HepG2 (cell line): ENCODE results near the gene BATF2. TPM values are rescaled to one million over a fixed set of nuclear protein-coding genes. Genes with fewer than 3 reads are reported as not detected.

ENCODE experiments used
- ARNT ChIP-seq: fragments of 450-650 bp; IDR thresholded peaks from 2 replicates; pipeline ENCODE4 v1.6.1; 2017
- DMAP1 ChIP-seq: IDR thresholded peaks from 2 replicates; pipeline ENCODE4 v1.6.1; 2016
- GLMP ChIP-seq: sonication (generic); formaldehyde crosslinking; IDR thresholded peaks from 2 replicates; pipeline ENCODE4 v1.9.0; 2021; ENCODE audit warnings: missing genetic modification reagents, mild to moderate bottlenecking, borderline replicate concordance
- MXD4 ChIP-seq: IDR thresholded peaks from 2 replicates; pipeline ENCODE4 v1.6.1; 2016; ENCODE audit warnings: mild to moderate bottlenecking, missing biosample characterization, missing genetic modification reagents
- PAWR ChIP-seq: sonication (generic); formaldehyde crosslinking; IDR thresholded peaks from 2 replicates; pipeline ENCODE4 v1.4.0; 2020; ENCODE audit warnings: missing genetic modification reagents, mild to moderate bottlenecking, borderline replicate concordance
- PITX1 ChIP-seq: sonication (generic); formaldehyde crosslinking; IDR thresholded peaks from 2 replicates; pipeline ENCODE4 v1.5.1; 2020; ENCODE audit warnings: mild to moderate bottlenecking, missing genetic modification reagents
- SETDB1 ChIP-seq: sonication (generic); formaldehyde crosslinking; IDR thresholded peaks from 2 replicates; pipeline ENCODE4 v1.5.1; 2020; ENCODE audit warnings: missing genetic modification reagents, mild to moderate bottlenecking, borderline replicate concordance
- SNAPC5 ChIP-seq: sonication (generic); formaldehyde crosslinking; IDR thresholded peaks from 2 replicates; pipeline ENCODE4 v1.8.1; 2023; ENCODE audit warnings: mild to moderate bottlenecking, missing genetic modification reagents, borderline replicate concordance
- ZNF280B ChIP-seq: sonication (generic); formaldehyde crosslinking; IDR thresholded peaks from 2 replicates; pipeline ENCODE4 v1.5.0; 2020; ENCODE audit warnings: missing genetic modification reagents, mild to moderate bottlenecking, borderline replicate concordance
- ZNF564 ChIP-seq: sonication (generic); formaldehyde crosslinking; IDR thresholded peaks from 2 replicates; pipeline ENCODE4 v1.8.1; 2023; ENCODE audit warnings: mild to moderate bottlenecking, missing genetic modification reagents
- ZNF703 ChIP-seq: sonication (generic); formaldehyde crosslinking; IDR thresholded peaks from 2 replicates; pipeline ENCODE4 v1.5.1; 2020; ENCODE audit warnings: missing genetic modification reagents, mild to moderate bottlenecking, moderate library complexity, borderline replicate concordance
- ZNF724P ChIP-seq: sonication (generic); formaldehyde crosslinking; IDR thresholded peaks from 2 replicates; pipeline ENCODE4 v1.8.0; 2022; ENCODE audit warnings: missing genetic modification reagents, borderline replicate concordance
- ZNF891 ChIP-seq: sonication (generic); formaldehyde crosslinking; IDR thresholded peaks from 2 replicates; pipeline ENCODE4 v1.5.0; 2020; ENCODE audit warnings: mild to moderate bottlenecking, missing genetic modification reagents
- polyA plus RNA-seq, 8 experiments: library from polyadenylated mRNA; depleted of rRNA in 3 of 8; stranded (reverse) in 7 of 8; unstranded in 1 of 8; fragments of >200 nt; fragmentation: Illumina TruSeq in 4 of 8; extraction: Trizol in 4 of 8; gene quantifications; 2 replicates each; pipeline versions ENCODE4 v1.2.1 to v1.2.3, GENCODE V29; 2011 to 2016; ENCODE audit warnings: low read depth in 4 of 8, missing spikeins in 1 of 8, mixed read lengths in 1 of 8; ENCODE audit not compliant: insufficient read depth in 1 of 8
- total RNA-seq, 5 experiments: library from RNA; depleted of rRNA; stranded (reverse); fragments of >200 nt; fragmentation: Illumina TruSeq; extraction: Trizol; gene quantifications; 2 replicates each; pipeline ENCODE4 v1.2.3, GENCODE V29; 2016; ENCODE audit warnings: low read depth in 1 of 5
- TF ChIP-seq, protein P1 (sequence below): sonication (generic); formaldehyde crosslinking; IDR thresholded peaks from 2 replicates; pipeline ENCODE4 v1.5.0; 2020; ENCODE audit warnings: missing genetic modification reagents
- TF ChIP-seq, protein P2 (sequence below), 2 experiments: IDR thresholded peaks; 2 replicates each; pipeline ENCODE4 v1.6.1; 2011 to 2012; ENCODE audit warnings: low read length in 2 of 2, borderline replicate concordance in 1 of 2, low read depth in 1 of 2, mild to moderate bottlenecking in 1 of 2, moderate library complexity in 1 of 2
- TF ChIP-seq, protein P3 (sequence below): sonication (generic); formaldehyde crosslinking; IDR thresholded peaks from 2 replicates; pipeline ENCODE4 v1.5.1; 2020; ENCODE audit warnings: missing genetic modification reagents, mild to moderate bottlenecking, borderline replicate concordance
- TF ChIP-seq, protein P4 (sequence below): sonication (generic); formaldehyde crosslinking; conservative IDR thresholded peaks from 2 replicates; pipeline ENCODE4 v1.4.0; 2020; ENCODE audit warnings: missing genetic modification reagents

The BATF2 gene
- total and polyA plus RNA-seq, 2 of the 13 experiments (the other 11 are each of a cell fraction or from before 2014, with no cell fraction given): 2.8 to 3.9 TPM

DNA sequence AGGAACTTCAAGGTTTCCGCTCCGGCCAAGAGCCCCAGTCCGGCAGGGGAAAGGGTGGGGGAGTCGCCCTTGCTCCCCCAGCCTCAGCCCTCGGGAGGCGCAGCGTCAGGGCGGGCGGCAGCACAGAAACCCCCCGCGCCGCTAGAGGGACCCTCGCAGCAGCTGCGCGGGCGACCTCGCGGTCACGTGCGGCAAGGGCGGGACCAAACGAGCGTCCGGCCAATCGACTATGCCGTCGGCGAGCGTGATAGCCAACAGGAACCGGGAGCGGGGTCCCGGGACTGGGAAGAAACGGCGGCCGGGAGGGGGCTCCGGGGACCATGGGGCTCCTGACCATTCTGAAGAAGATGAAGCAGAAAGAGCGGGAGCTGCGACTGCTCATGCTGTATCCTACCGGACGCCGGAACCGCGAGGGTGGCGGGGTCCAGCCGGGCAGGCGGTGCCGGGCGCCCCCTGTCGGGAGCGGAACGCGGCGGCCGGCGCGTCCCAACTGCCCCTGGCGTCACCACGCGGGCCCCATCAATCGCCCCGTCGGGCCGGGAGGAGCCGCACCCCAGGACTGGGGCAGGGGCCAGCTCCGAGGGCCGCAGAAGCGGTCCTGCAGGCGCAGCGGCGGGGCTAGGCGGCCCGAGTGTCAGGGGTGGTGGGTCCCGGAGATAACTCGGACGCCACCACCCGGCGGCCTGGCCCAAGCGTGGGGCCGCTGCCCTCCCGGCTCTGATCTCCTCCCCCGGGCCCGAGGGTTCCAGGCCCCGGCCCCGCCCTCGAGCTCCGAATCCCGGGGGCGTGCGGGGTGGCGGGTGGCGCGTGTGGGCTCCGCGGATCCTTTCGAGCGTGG lies 17.3 kb upstream of the BATF2 start, which contains the start of gene ARL2 (continued):
- TF ChIP-seq, protein P1, sequence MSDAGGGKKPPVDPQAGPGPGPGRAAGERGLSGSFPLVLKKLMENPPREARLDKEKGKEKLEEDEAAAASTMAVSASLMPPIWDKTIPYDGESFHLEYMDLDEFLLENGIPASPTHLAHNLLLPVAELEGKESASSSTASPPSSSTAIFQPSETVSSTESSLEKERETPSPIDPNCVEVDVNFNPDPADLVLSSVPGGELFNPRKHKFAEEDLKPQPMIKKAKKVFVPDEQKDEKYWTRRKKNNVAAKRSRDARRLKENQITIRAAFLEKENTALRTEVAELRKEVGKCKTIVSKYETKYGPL (CRISPR knock-in tag): no peak
- TF ChIP-seq ZNF891 (CRISPR knock-in tag) (peak; percentile 92), DMAP1 (CRISPR knock-in tag) (peak; percentile 71), ZNF280B (CRISPR knock-in tag) (peak; percentile 86; the same call in 1 of the 2 replicates), SNAPC5 (no peak), ZNF564 (CRISPR knock-in tag) (peak; percentile 75; the same call in 1 of the 2 replicates), SETDB1 (CRISPR knock-in tag) (no peak), ZNF724P (CRISPR knock-in tag) (peak; percentile 37; the same call in 1 of the 2 replicates), PAWR (no peak), MXD4 (peak; percentile 79; the same call in 1 of the 2 replicates), PITX1 (CRISPR knock-in tag) (0 out of 2 replicates have a peak, but pooled peaks have one; percentile 30), ARNT (no peak), GLMP (CRISPR knock-in tag) (no peak), ZNF703 (CRISPR knock-in tag) (no peak; the same call in 1 of the 2 replicates)
- TF ChIP-seq, protein P2, sequence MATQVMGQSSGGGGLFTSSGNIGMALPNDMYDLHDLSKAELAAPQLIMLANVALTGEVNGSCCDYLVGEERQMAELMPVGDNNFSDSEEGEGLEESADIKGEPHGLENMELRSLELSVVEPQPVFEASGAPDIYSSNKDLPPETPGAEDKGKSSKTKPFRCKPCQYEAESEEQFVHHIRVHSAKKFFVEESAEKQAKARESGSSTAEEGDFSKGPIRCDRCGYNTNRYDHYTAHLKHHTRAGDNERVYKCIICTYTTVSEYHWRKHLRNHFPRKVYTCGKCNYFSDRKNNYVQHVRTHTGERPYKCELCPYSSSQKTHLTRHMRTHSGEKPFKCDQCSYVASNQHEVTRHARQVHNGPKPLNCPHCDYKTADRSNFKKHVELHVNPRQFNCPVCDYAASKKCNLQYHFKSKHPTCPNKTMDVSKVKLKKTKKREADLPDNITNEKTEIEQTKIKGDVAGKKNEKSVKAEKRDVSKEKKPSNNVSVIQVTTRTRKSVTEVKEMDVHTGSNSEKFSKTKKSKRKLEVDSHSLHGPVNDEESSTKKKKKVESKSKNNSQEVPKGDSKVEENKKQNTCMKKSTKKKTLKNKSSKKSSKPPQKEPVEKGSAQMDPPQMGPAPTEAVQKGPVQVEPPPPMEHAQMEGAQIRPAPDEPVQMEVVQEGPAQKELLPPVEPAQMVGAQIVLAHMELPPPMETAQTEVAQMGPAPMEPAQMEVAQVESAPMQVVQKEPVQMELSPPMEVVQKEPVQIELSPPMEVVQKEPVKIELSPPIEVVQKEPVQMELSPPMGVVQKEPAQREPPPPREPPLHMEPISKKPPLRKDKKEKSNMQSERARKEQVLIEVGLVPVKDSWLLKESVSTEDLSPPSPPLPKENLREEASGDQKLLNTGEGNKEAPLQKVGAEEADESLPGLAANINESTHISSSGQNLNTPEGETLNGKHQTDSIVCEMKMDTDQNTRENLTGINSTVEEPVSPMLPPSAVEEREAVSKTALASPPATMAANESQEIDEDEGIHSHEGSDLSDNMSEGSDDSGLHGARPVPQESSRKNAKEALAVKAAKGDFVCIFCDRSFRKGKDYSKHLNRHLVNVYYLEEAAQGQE (IDR thresholded peaks at IDR 0.05; ENCODE audit: borderline replicate concordance in 1 of 2, low read depth in 1 of 2, low read length in 2 of 2): peak in 1 of 2 experiments; percentile 45; a peak in 1 of 4 replicates
- TF ChIP-seq, protein P3, sequence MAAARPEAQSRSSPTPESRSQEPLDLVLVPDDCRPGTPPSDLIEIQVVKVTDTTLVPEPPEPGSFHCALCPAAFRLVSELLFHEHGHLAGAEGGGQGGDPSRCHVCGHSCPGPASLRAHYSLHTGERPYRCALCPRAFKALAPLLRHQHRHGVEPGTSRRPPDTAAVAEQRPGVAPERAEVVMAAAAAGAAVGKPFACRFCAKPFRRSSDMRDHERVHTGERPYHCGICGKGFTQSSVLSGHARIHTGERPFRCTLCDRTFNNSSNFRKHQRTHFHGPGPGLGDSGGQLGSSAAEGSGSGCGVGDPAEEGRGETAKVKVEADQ (CRISPR knock-in tag): 0 out of 2 replicates have a peak, but pooled peaks have one; percentile 34
- TF ChIP-seq, protein P4, sequence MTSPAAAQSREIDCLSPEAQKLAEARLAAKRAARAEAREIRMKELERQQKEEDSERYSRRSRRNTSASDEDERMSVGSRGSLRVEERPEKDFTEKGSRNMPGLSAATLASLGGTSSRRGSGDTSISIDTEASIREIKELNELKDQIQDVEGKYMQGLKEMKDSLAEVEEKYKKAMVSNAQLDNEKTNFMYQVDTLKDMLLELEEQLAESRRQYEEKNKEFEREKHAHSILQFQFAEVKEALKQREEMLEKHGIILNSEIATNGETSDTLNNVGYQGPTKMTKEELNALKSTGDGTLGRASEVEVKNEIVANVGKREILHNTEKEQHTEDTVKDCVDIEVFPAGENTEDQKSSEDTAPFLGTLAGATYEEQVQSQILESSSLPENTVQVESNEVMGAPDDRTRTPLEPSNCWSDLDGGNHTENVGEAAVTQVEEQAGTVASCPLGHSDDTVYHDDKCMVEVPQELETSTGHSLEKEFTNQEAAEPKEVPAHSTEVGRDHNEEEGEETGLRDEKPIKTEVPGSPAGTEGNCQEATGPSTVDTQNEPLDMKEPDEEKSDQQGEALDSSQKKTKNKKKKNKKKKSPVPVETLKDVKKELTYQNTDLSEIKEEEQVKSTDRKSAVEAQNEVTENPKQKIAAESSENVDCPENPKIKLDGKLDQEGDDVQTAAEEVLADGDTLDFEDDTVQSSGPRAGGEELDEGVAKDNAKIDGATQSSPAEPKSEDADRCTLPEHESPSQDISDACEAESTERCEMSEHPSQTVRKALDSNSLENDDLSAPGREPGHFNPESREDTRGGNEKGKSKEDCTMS: no peak
